Loucy (cell line): Measurements from ENCODE around the gene FAM9A.

ENCODE experiments used
- H2AFZ ChIP-seq: fragments of 200-600 bp; sonication (generic); 2 replicates; pipeline ENCODE4 v1.6.0; 2016; ENCODE audit warnings: antibody characterized with exemption, mild to moderate bottlenecking, low read length, moderate library complexity
- H3F3A ChIP-seq: fragments of 200-600 bp; 2 replicates; pipeline ENCODE4 v1.6.0; 2016; ENCODE audit warnings: antibody characterized with exemption, low read depth, mild to moderate bottlenecking
- H3K27me3 ChIP-seq: fragments of 200-600 bp; sonication (generic); 2 replicates; pipeline ENCODE4 v1.6.1; 2014; ENCODE audit warnings: low read length, mild to moderate bottlenecking; ENCODE audit not compliant: insufficient read depth, poor library complexity, severe bottlenecking
- H3K36me3 ChIP-seq: fragments of 200-600 bp; sonication (generic); 2 replicates; pipeline ENCODE4 v1.6.1; 2016; ENCODE audit warnings: low read length; ENCODE audit not compliant: insufficient read depth
- H3K4me1 ChIP-seq: fragments of 200-600 bp; sonication (generic); 2 replicates; pipeline ENCODE4 v1.5.1; 2014; ENCODE audit warnings: low read length, mild to moderate bottlenecking; ENCODE audit not compliant: insufficient read depth, poor library complexity, severe bottlenecking
- H3K4me2 ChIP-seq: fragments of 200-600 bp; sonication (generic); 2 replicates; pipeline ENCODE4 v1.6.0; 2014; ENCODE audit warnings: antibody characterized with exemption, low read length, low read depth, mild to moderate bottlenecking; ENCODE audit not compliant: poor library complexity, severe bottlenecking
- H3K4me3 ChIP-seq: fragments of 200-600 bp; sonication (generic); 2 replicates; pipeline ENCODE4 v1.5.1; 2014; ENCODE audit warnings: low read length, mild to moderate bottlenecking, mixed read lengths; ENCODE audit not compliant: poor library complexity, severe bottlenecking
- H3K79me2 ChIP-seq: fragments of 200-600 bp; sonication (generic); 2 replicates; pipeline ENCODE4 v1.6.1; 2014; ENCODE audit warnings: low read length; ENCODE audit not compliant: insufficient read depth
- H3K9ac ChIP-seq: fragments of 200-600 bp; sonication (generic); 2 replicates; pipeline ENCODE4 v1.6.0; 2014; ENCODE audit warnings: mild to moderate bottlenecking, low read depth, low read length, moderate library complexity; ENCODE audit not compliant: poor library complexity, severe bottlenecking
- H3K9me2 ChIP-seq: fragments of 200-600 bp; sonication (generic); replicated peaks from 2 replicates; pipeline ENCODE4 v1.6.1; 2016; ENCODE audit warnings: low read depth, low read length, mixed read lengths
- H3K9me3 ChIP-seq: fragments of 200-600 bp; sonication (generic); 2 replicates; pipeline ENCODE4 v1.6.1; 2014; ENCODE audit warnings: mild to moderate bottlenecking, antibody characterized with exemption, low read length, low read depth; ENCODE audit not compliant: insufficient read depth
- H4K20me1 ChIP-seq: fragments of 200-600 bp; sonication (generic); 2 replicates; pipeline ENCODE4 v1.6.0; 2014; ENCODE audit warnings: antibody characterized with exemption, low read length, mild to moderate bottlenecking; ENCODE audit not compliant: insufficient read depth, poor library complexity, severe bottlenecking
- EZH2phosphoT487 ChIP-seq: fragments of 200-600 bp; IDR thresholded peaks from 2 replicates; pipeline ENCODE4 v1.6.1; 2018; ENCODE audit warnings: antibody characterized with exemption, mild to moderate bottlenecking, moderate library complexity, borderline replicate concordance
- TF ChIP-seq, protein P1 (sequence below): fragments of 200-600 bp; sonication (generic); conservative IDR thresholded peaks from 2 replicates; pipeline ENCODE4 v1.5.1; 2014; ENCODE audit warnings: mild to moderate bottlenecking, antibody characterized with exemption, low read length

FAM9A gene

DNA sequence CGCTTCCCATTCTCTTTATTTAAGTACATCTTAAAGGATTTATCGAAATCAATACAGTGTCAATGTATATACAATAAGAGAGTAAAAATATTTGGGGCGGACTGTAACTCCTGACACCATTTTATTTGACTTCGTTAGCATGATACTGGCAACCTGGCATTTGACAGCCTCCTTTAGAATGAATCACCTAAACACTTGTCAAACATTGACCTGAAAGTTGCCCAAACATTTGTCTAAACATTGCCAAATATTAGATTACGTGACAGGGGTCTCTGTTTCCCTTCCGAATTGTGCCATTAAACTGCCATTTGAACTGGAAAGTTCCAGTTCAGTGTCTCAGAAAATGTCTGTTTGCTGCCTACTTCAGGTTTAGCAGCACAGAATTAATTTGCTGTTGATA, 20.8 kb upstream of the FAM9A start:
- Histone ChIP-seq H3K9me3 (no peaks in the 10 kb centered on the region), H3K79me2 (no peaks in the 10 kb centered on the region), H3K27me3 (no peaks in the 10 kb centered on the region), H3K9ac (no peak overlapping the region), H3K4me2 (no peak overlapping the region), H3K36me3 (no peaks in the 10 kb centered on the region), H4K20me1 (no peaks in the 10 kb centered on the region), H3F3A (no peaks in the 10 kb centered on the region), H3K9me2 (no peaks in the 10 kb centered on the region), H3K4me3 (no peak overlapping the region), H2AFZ (no peak overlapping the region), H3K4me1 (no peaks in the 10 kb centered on the region)
- TF ChIP-seq, protein P1, sequence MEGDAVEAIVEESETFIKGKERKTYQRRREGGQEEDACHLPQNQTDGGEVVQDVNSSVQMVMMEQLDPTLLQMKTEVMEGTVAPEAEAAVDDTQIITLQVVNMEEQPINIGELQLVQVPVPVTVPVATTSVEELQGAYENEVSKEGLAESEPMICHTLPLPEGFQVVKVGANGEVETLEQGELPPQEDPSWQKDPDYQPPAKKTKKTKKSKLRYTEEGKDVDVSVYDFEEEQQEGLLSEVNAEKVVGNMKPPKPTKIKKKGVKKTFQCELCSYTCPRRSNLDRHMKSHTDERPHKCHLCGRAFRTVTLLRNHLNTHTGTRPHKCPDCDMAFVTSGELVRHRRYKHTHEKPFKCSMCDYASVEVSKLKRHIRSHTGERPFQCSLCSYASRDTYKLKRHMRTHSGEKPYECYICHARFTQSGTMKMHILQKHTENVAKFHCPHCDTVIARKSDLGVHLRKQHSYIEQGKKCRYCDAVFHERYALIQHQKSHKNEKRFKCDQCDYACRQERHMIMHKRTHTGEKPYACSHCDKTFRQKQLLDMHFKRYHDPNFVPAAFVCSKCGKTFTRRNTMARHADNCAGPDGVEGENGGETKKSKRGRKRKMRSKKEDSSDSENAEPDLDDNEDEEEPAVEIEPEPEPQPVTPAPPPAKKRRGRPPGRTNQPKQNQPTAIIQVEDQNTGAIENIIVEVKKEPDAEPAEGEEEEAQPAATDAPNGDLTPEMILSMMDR: no peak
- TF ChIP-seq EZH2phosphoT487: no peak

DNA sequence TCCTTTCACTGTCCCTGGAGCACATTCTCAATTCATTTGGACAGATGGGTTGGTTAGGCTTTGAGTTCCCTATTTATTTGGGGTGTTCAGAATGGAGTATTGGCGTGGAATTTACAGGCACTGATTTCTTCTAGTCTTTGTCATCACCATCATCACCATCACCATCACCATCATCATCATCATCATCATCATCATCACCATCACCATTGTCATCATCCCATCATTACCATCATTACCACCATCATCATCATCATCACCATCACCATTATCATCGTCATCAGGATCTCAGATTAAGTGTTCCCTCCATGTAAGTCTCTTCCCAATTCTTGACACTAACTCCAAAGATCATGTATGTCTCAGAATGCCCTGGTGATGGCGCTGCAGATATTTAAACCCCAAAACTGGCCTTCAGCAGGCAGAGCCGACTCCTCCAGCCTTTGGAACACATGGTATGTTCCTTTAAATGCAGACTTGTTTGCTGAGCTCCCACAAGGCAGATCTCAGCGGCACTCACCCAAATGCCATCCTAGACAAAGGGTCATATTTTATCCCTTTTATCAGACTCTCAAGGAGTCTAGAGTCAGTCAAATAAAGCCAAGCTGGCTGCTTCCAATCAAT, 19.8 kb upstream of the FAM9A start:
- no peaks in the 10 kb centered on the region for H3K36me3 ChIP-seq
- no peaks in the 10 kb centered on the region for H3F3A ChIP-seq
- no peaks in the 10 kb centered on the region for H3K79me2 ChIP-seq
- H3K4me2 ChIP-seq: no peak overlapping the region
- H3K9ac ChIP-seq: no peak overlapping the region
- H3K4me3 ChIP-seq: no peak overlapping the region
- no peaks in the 10 kb centered on the region for H3K27me3 ChIP-seq
- no peaks in the 10 kb centered on the region for H3K9me3 ChIP-seq
- no peaks in the 10 kb centered on the region for H3K4me1 ChIP-seq
- TF ChIP-seq, protein P1: peak; percentile 20; the same call in 1 of the 2 replicates
- TF ChIP-seq EZH2phosphoT487: no peak
- H2AFZ ChIP-seq: no peak overlapping the region
- no peaks in the 10 kb centered on the region for H4K20me1 ChIP-seq
- no peaks in the 10 kb centered on the region for H3K9me2 ChIP-seq

DNA sequence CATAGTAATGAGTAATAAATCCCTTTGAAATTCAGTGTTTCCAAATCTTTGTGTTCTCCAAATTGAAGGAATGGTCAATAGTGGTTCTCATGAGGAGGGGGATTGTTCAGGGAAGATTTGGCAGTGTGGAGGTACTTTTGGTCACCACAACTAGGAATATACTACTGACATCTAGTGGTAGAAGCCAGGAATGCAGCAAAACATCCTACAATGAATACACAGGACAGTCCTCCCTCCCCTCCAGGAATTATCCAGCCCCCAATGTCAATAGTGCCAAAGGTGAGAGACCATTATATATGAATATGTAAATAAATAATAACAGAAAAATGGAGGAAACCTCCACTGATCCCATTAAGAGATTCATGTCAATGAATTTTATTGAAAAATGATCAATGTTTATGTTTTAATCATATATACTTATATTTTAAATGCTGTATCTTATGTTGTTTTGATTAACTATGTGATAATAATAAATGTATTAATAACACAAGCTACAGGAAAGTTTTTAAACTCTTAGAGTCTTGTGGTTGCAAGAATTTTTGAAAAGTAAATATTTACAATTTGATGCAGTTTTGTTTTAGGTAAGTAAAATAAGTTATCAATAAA, 14.4 kb upstream of the FAM9A start:
- H3K9ac ChIP-seq: no peak overlapping the region
- H4K20me1 ChIP-seq: no peaks in the 10 kb centered on the region
- H3K36me3 ChIP-seq: no peaks in the 10 kb centered on the region
- H3K9me3 ChIP-seq: no peaks in the 10 kb centered on the region
- H3K79me2 ChIP-seq: no peaks in the 10 kb centered on the region
- TF ChIP-seq, protein P1: peak; percentile 59
- TF ChIP-seq EZH2phosphoT487: no peak
- H3K4me2 ChIP-seq: no peak overlapping the region
- no peak overlapping the region for H2AFZ ChIP-seq
- no peaks in the 10 kb centered on the region for H3K4me1 ChIP-seq
- H3K9me2 ChIP-seq: no peaks in the 10 kb centered on the region
- H3K27me3 ChIP-seq: no peaks in the 10 kb centered on the region
- H3K4me3 ChIP-seq: no peak overlapping the region
- no peaks in the 10 kb centered on the region for H3F3A ChIP-seq
